MCF 10A (cell line): Measurements from ENCODE around the gene TTC23L. TPM values are rescaled to one million over a fixed set of nuclear protein-coding genes. Genes with fewer than 3 reads are reported as not detected.

Experiments
- BruUV-seq: library from RNA; stranded (reverse); fragments of 400-500 nt; replicated peaks from 2 replicates; lab custom pipeline; 2021; lab: Mats Ljungman, UMichigan
- CTCF ChIA-PET: fragments of 300-600 bp; sonication (Branson Sonifier 250); formaldehyde crosslinking; extraction: SDS; loops from one replicate; lab custom pipeline; 2021; ENCODE audit warnings: antibody characterized with exemption, inconsistent platforms; lab: Yijun Ruan, JAX
- POLR2A ChIA-PET: fragments of 300-600, 350-650 bp; sonication (Branson Sonifier 250); formaldehyde crosslinking; extraction: SDS; loops from one replicate; lab custom pipeline; 2020; ENCODE audit warnings: antibody characterized with exemption, inconsistent platforms; lab: Yijun Ruan, JAX
- DNase-seq: peaks from one replicate; pipeline ENCODE4 v3.0.0-alpha.2; 2018; ENCODE audit not compliant: unreplicated experiment
- H3K27ac Mint-ChIP-seq: one replicate; pipeline ENCODE4 v1.8.0; 2022; ENCODE audit warnings: mild to moderate bottlenecking, low read depth, mixed read lengths; ENCODE audit not compliant: unreplicated experiment
- H3K27me3 Mint-ChIP-seq: one replicate; pipeline ENCODE4 v1.8.0; 2022; ENCODE audit warnings: mixed read lengths; ENCODE audit not compliant: insufficient read depth, unreplicated experiment
- H3K36me3 Mint-ChIP-seq: one replicate; pipeline ENCODE4 v1.8.0; 2022; ENCODE audit warnings: mild to moderate bottlenecking, moderate library complexity, mixed read lengths; ENCODE audit not compliant: insufficient read depth, unreplicated experiment
- H3K4me1 Mint-ChIP-seq: one replicate; pipeline ENCODE4 v1.8.0; 2022; ENCODE audit warnings: mixed read lengths; ENCODE audit not compliant: insufficient read depth, unreplicated experiment
- H3K4me3 Mint-ChIP-seq: one replicate; pipeline ENCODE4 v1.8.0; 2022; ENCODE audit warnings: mild to moderate bottlenecking, moderate library complexity, mixed read lengths; ENCODE audit not compliant: unreplicated experiment
- H3K9me3 Mint-ChIP-seq: one replicate; pipeline ENCODE4 v1.8.0; 2022; ENCODE audit warnings: mixed read lengths; ENCODE audit not compliant: unreplicated experiment
- intact Hi-C: fragments of 100-400 bp; cut with micrococcal nuclease; formaldehyde crosslinking; loops from 2 replicates; pipeline ENCODE4 v1.14.1; 2022
- total RNA-seq: library from RNA; stranded (reverse); gene quantifications from 2 replicates; pipeline ENCODE4 v1.2.3, GENCODE V29; 2022
- TF ChIP-seq, protein P1 (sequence below): fragments of 200-600 bp; IDR thresholded peaks from one replicate; pipeline ENCODE4 v1.8.0; 2022; ENCODE audit warnings: antibody characterized with exemption, mild to moderate bottlenecking; ENCODE audit not compliant: unreplicated experiment

The TTC23L gene
- total RNA-seq, 1 experiment from 2014 or later = 0.14 TPM

DNA sequence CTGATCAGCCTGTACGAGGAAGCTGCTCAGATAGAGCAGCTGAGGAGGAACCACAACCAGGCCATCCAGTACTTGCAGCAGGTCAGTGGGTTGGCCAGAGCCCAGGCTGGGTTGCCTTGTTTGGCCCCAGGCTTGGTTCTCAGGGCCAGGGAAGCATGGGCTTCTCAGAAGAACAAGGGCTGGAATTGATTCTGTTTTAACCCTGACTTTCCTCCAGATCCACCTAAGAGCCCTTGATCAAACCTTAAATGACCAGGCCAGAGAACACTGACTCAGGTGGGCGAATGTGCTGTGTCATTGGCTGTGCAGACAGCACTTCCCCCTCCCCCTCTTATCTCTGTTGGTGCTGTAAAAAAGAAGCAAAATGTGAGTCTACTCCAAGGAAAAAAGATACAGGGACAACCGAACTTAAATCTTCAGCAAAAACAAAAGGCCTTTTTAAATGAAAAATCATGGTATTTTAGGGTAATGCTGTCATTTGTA lies 28.1 kb downstream of the TTC23L start:
- no peak overlapping the region for H3K4me3 Mint-ChIP-seq
- no peak for DNase-seq
- ChIA-PET CTCF (interaction anchor here (0.8 to 1.1 kb wide), 2 partner anchors 13 to 162 kb away, joined by 3 to 4 read pairs; no protein-coding TSS in a partner anchor), POLR2A (interaction anchor here (1.3 kb wide), 1 partner anchor 28 kb away, joined by 3 read pairs; the partner anchor contains the start of gene TTC23L)
- H3K36me3 Mint-ChIP-seq = no peaks in the 10 kb centered on the region
- no peaks in the 10 kb centered on the region for H3K9me3 Mint-ChIP-seq
- no TSS peak for BruUV-seq
- H3K27me3 Mint-ChIP-seq = no peaks in the 10 kb centered on the region
- intact Hi-C loops = no loop called here
- TF ChIP-seq, protein P1, sequence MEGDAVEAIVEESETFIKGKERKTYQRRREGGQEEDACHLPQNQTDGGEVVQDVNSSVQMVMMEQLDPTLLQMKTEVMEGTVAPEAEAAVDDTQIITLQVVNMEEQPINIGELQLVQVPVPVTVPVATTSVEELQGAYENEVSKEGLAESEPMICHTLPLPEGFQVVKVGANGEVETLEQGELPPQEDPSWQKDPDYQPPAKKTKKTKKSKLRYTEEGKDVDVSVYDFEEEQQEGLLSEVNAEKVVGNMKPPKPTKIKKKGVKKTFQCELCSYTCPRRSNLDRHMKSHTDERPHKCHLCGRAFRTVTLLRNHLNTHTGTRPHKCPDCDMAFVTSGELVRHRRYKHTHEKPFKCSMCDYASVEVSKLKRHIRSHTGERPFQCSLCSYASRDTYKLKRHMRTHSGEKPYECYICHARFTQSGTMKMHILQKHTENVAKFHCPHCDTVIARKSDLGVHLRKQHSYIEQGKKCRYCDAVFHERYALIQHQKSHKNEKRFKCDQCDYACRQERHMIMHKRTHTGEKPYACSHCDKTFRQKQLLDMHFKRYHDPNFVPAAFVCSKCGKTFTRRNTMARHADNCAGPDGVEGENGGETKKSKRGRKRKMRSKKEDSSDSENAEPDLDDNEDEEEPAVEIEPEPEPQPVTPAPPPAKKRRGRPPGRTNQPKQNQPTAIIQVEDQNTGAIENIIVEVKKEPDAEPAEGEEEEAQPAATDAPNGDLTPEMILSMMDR = no peak
- H3K4me1 Mint-ChIP-seq = no peaks in the 10 kb centered on the region
- H3K27ac Mint-ChIP-seq = no peak overlapping the region

DNA sequence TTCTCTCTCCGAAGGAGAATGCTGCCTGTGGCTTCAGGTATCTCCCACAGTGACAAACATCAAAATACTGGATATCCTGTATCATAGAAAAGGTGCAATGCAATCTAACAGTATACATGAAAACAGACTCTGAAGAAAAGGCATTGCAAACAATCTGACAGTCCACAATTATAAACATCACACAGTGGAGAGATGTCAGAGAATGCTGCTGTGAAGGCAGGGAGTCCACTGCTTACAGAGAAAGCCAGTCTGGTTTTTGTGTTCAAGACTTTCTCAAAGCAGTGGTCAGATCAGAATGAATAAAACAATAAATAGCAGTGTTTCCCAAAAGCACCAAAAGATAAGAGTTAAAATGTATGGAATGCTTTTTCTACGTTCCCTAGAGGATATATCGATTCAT lies 28.7 kb downstream of the TTC23L start:
- TF ChIP-seq, protein P1 = no peak
- H3K9me3 Mint-ChIP-seq = no peaks in the 10 kb centered on the region
- DNase-seq = no peak
- H3K4me3 Mint-ChIP-seq = no peak overlapping the region
- ChIA-PET CTCF (interaction anchor here (1.1 to 1.2 kb wide), 3 partner anchors 13 to 256 kb away, joined by 3 to 6 read pairs (median 4); no protein-coding TSS in a partner anchor), POLR2A (interaction anchor here (1.3 kb wide), 1 partner anchor 28 kb away, joined by 3 read pairs; the partner anchor contains the start of gene TTC23L)
- no peaks in the 10 kb centered on the region for H3K36me3 Mint-ChIP-seq
- H3K4me1 Mint-ChIP-seq = no peaks in the 10 kb centered on the region
- H3K27ac Mint-ChIP-seq = no peak overlapping the region
- intact Hi-C loops = no loop called here
- H3K27me3 Mint-ChIP-seq = no peaks in the 10 kb centered on the region
- BruUV-seq = no TSS peak

DNA sequence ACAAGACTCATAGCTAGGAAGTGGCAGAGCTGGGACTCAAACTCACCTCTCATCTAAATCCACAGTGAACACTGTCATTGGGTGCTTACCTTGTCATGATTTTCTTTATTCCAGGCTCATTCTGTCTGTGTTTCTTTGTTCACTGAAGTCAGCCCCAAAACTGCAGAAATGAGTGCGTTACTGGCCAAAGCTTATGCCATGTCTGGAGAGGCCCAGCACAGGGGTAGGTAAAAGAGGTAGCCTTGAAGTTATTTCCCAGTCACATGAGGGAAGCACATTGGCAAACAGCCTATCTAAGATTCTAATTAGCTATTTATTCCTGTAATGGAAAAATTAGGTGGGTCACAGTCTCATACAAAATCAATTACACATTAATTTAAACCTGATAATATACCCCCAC lies 29.8 kb downstream of the TTC23L start:
- H3K36me3 Mint-ChIP-seq = no peaks in the 10 kb centered on the region
- POLR2A ChIA-PET = interaction anchor here (0.5 to 1.1 kb wide), 2 partner anchors 27 to 28 kb away, joined by 3 read pairs; no protein-coding TSS in a partner anchor
- TF ChIP-seq, protein P1 = no peak

DNA sequence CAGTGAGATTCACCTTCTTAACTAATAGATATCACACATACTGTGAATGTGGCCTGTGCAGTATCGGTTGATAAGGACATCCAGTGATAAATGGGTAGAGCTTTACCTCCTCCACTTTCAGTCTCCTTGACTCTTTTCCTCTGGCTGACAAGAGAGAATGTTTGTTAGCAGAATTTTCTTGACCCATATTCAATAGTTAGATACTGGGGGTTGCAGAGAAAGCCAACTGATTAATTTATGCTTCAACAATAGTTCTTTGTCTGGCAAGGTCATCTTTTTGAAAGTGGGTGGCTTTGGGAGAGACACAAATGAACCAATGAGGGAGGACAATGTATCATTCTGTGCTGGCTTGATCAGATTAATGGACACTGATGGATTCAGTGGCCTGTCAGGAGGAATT lies 30.3 kb downstream of the TTC23L start:
- TF ChIP-seq, protein P1 = no peak
- Mint-ChIP-seq H3K27me3 (no peaks in the 10 kb centered on the region), H3K9me3 (no peaks in the 10 kb centered on the region), H3K27ac (no peak overlapping the region), H3K4me3 (no peak overlapping the region), H3K4me1 (no peaks in the 10 kb centered on the region), H3K36me3 (no peaks in the 10 kb centered on the region)
- POLR2A ChIA-PET = interaction anchor here (0.5 to 1.1 kb wide), 2 partner anchors 27 to 28 kb away, joined by 3 read pairs; no protein-coding TSS in a partner anchor
- CTCF ChIA-PET = no interaction called here
- no peak for DNase-seq
- no TSS peak for BruUV-seq
- intact Hi-C loops = no loop called here

More for the DNA sequence above, 29.8 kb downstream of the TTC23L start:
- Mint-ChIP-seq H3K27ac (no peak overlapping the region), H3K27me3 (no peaks in the 10 kb centered on the region), H3K4me3 (no peak overlapping the region), H3K9me3 (no peaks in the 10 kb centered on the region), H3K4me1 (no peaks in the 10 kb centered on the region)
- CTCF ChIA-PET = interaction anchor here (1.2 kb wide), 1 partner anchor 257 kb away, joined by 3 read pairs; no protein-coding TSS in a partner anchor
- intact Hi-C loops = no loop called here
- no TSS peak for BruUV-seq
- no peak for DNase-seq
